Endodermal cell (in vitro differentiated cells): Measurements from ENCODE around the gene RAC2. TPM values are rescaled to one million over a fixed set of nuclear protein-coding genes. Genes with fewer than 3 reads are reported as not detected.

Experiments
- DNase-seq: peaks from one replicate; pipeline ENCODE4 v3.0.0-alpha.2; 2017
- H3K27ac ChIP-seq: 2 replicates; pipeline ENCODE4 v1.5.1; 2013; ENCODE audit warnings: mild to moderate bottlenecking, low read depth, low read length, moderate library complexity
- H3K27me3 ChIP-seq: 2 replicates; pipeline ENCODE4 v1.6.1; 2013; ENCODE audit warnings: mild to moderate bottlenecking, low read length, moderate library complexity; ENCODE audit not compliant: insufficient read depth, control insufficient read depth, poor library complexity, severe bottlenecking
- H3K36me3 ChIP-seq: 2 replicates; pipeline ENCODE4 v1.7.0; 2013; ENCODE audit warnings: mild to moderate bottlenecking, low read length, moderate library complexity; ENCODE audit not compliant: control insufficient read depth, insufficient read depth
- H3K4me1 ChIP-seq: one replicate; pipeline ENCODE4 v1.7.0; 2013; ENCODE audit warnings: low read length; ENCODE audit not compliant: control insufficient read depth, insufficient read depth
- H3K4me3 ChIP-seq: 2 replicates; pipeline ENCODE4 v1.5.1; 2013; ENCODE audit warnings: mild to moderate bottlenecking, low read length, moderate library complexity
- H3K9ac ChIP-seq: 2 replicates; pipeline ENCODE4 v1.6.1; 2013; ENCODE audit warnings: mild to moderate bottlenecking, low read length, moderate library complexity; ENCODE audit not compliant: poor library complexity, severe bottlenecking; ENCODE audit errors: extremely low read depth
- H3K9me3 ChIP-seq: 2 replicates; pipeline ENCODE4 v1.6.1; 2013; ENCODE audit warnings: mild to moderate bottlenecking, low read length, moderate library complexity; ENCODE audit not compliant: control insufficient read depth
- H3K27ac Mint-ChIP-seq: 2 replicates; pipeline ENCODE4 v1.8.0; 2020; ENCODE audit warnings: mixed read lengths
- H3K27me3 Mint-ChIP-seq: 2 replicates; pipeline ENCODE4 v1.8.0; 2021; ENCODE audit warnings: mild to moderate bottlenecking, mixed read lengths; ENCODE audit not compliant: insufficient read depth
- H3K36me3 Mint-ChIP-seq: 2 replicates; pipeline ENCODE4 v1.8.0; 2020; ENCODE audit warnings: low read depth, mixed read lengths
- H3K4me1 Mint-ChIP-seq: 2 replicates; pipeline ENCODE4 v1.8.0; 2020; ENCODE audit warnings: mixed read lengths
- H3K4me3 Mint-ChIP-seq: 2 replicates; pipeline ENCODE4 v1.8.0; 2020; ENCODE audit warnings: mild to moderate bottlenecking, moderate library complexity, mixed read lengths
- H3K9me3 Mint-ChIP-seq: 2 replicates; pipeline ENCODE4 v1.8.0; 2020; ENCODE audit warnings: mild to moderate bottlenecking, mixed read lengths
- WGBS, 2 experiments: methylation state at CpG; one replicate each; pipeline versions ENCODE4 v1.1.5 to v1.1.7; 2013; ENCODE audit warnings: missing lambda C conversion rate in 2 of 2, mixed read lengths in 1 of 2; ENCODE audit not compliant: insufficient coverage in 1 of 2, insufficient read length in 1 of 2; 5-methylcytosine and 5-hydroxymethylcytosine counted together
- total RNA-seq, 2 donors: library from RNA; stranded (reverse); fragmentation: NEBNext Ultra II Directional in 1 of 2; extraction: Animal tissue kit (Norgen Biotek cat#: 25700) in 1 of 2; gene quantifications; 2 replicates in 1 of 2; 3 replicates in 1 of 2; pipeline ENCODE4 v1.2.1, GENCODE V29; 2021
- TF ChIP-seq, protein P1 (sequence below): fragments of 200-600 bp; sonication (generic); conservative IDR thresholded peaks from 2 replicates; pipeline ENCODE4 v1.5.0; 2021; ENCODE audit warnings: antibody characterized with exemption, mild to moderate bottlenecking

RAC2 gene
- total RNA-seq, 2 donors from 2014 or later, result 4.5 to 5.6 TPM

DNA sequence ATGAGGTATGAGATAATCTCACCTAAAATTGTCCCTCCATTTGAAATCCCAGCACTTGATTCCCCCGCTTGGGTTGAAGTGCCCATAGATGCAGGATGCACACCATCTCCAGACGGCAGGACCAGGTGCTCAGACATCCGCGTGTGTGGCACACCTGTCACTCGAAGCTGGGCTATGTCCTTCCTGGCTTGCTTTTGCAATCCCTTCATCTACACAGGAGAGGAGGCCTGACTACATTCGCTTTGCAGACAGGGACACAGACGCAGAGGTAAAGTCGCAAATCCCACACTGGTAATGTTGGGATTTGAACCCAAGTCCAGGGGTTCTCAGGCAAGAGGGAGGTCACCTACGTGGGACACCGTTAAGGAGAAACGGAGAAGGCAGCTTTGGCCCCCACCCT is 31.1 kb upstream of the RAC2 start:
- WGBS, 2 experiments, result 93 to 97% methylated on average over 10 to 11 of the region's 11 CpGs
- Mint-ChIP-seq H3K27me3 (no peaks in the 10 kb centered on the region), H3K4me3 (no peak overlapping the region), H3K9me3 (no peaks in the 10 kb centered on the region), H3K4me1 (no peaks in the 10 kb centered on the region), H3K27ac (no peak overlapping the region), H3K36me3 (no peaks in the 10 kb centered on the region)
- Histone ChIP-seq H3K36me3 (no peaks in the 10 kb centered on the region), H3K9ac (no peak overlapping the region), H3K4me1 (no peaks in the 10 kb centered on the region), H3K27me3 (peaks cover 4% of the 10 kb centered on the region), H3K9me3 (no peaks in the 10 kb centered on the region), H3K27ac (no peak overlapping the region), H3K4me3 (no peak overlapping the region)
- peak; percentile 37 for DNase-seq
- TF ChIP-seq, protein P1, sequence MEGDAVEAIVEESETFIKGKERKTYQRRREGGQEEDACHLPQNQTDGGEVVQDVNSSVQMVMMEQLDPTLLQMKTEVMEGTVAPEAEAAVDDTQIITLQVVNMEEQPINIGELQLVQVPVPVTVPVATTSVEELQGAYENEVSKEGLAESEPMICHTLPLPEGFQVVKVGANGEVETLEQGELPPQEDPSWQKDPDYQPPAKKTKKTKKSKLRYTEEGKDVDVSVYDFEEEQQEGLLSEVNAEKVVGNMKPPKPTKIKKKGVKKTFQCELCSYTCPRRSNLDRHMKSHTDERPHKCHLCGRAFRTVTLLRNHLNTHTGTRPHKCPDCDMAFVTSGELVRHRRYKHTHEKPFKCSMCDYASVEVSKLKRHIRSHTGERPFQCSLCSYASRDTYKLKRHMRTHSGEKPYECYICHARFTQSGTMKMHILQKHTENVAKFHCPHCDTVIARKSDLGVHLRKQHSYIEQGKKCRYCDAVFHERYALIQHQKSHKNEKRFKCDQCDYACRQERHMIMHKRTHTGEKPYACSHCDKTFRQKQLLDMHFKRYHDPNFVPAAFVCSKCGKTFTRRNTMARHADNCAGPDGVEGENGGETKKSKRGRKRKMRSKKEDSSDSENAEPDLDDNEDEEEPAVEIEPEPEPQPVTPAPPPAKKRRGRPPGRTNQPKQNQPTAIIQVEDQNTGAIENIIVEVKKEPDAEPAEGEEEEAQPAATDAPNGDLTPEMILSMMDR, result no peak

DNA sequence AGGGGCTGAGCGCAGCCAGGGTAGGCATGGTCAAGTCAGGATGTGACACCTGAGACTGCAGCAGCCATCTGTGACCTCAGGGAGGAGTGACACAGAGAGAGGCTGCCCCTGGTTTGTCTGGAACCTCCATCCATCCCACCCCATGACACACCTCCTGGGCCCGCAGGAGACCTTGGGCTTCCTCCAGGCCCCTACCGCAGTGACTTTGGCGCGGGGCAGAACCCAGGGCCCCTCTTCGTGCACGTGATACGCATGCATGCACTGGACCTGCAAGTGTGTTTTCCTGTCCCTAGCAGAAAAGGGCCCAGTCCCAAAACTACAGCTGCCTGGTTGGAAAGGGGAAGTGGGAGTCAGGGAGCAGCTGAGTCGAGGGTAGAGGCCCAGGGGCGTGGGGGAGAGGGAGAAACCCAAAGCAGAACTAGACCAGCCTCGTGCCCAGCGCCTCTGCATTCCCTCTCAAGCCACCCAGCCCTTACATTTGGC is 30.4 kb upstream of the RAC2 start:
- Histone ChIP-seq H3K9ac (no peak overlapping the region), H3K27ac (no peak overlapping the region), H3K4me1 (no peaks in the 10 kb centered on the region), H3K4me3 (no peak overlapping the region), H3K27me3 (peaks cover 4% of the 10 kb centered on the region), H3K36me3 (no peaks in the 10 kb centered on the region), H3K9me3 (no peaks in the 10 kb centered on the region)
- Mint-ChIP-seq H3K9me3 (no peaks in the 10 kb centered on the region), H3K27ac (no peak overlapping the region), H3K4me3 (no peak overlapping the region), H3K36me3 (no peaks in the 10 kb centered on the region), H3K27me3 (peaks cover 2% of the 10 kb centered on the region), H3K4me1 (no peaks in the 10 kb centered on the region)
- no peak for DNase-seq
- WGBS, 2 experiments, result 95 to 96% methylated on average over 4 to 12 of the region's 12 CpGs
- TF ChIP-seq, protein P1, result no peak

DNA sequence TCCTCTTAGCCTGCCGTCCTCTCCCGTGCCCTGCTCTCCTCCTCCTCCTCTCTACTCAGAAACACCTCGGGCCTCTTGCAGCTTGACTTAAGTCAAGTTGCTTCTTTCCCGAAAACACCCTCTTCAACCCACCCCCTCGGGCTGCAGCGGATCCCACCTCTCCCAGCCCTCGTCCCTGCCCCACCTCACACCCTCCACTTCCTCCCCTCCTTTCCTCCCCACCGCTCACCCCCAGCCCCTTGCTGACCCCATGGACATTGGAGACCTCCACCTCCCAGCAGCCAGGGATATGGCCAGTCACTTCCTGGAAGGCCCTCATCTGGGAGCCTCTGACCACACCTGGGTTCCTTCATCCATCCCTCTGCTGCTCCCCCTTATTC is 29.8 kb upstream of the RAC2 start:
- Histone ChIP-seq H3K4me3 (no peak overlapping the region), H3K27ac (no peak overlapping the region), H3K9me3 (no peaks in the 10 kb centered on the region), H3K4me1 (no peaks in the 10 kb centered on the region), H3K9ac (no peak overlapping the region), H3K36me3 (no peaks in the 10 kb centered on the region), H3K27me3 (peaks cover 4% of the 10 kb centered on the region)
- no peak overlapping the region for H3K27ac Mint-ChIP-seq
- peaks cover 2% of the 10 kb centered on the region for H3K27me3 Mint-ChIP-seq
- no peaks in the 10 kb centered on the region for H3K36me3 Mint-ChIP-seq
- no peaks in the 10 kb centered on the region for H3K4me1 Mint-ChIP-seq
- H3K9me3 Mint-ChIP-seq, result no peaks in the 10 kb centered on the region
- H3K4me3 Mint-ChIP-seq, result no peak overlapping the region
- DNase-seq, result no peak
- 60 to 86% methylated on average over 3 to 8 of the region's 8 CpGs for WGBS, 2 experiments
- TF ChIP-seq, protein P1, result no peak
